IgD-negative memory B cell (primary cell): ENCODE measurements around the gene PGBD1. TPM values are rescaled to one million over a fixed set of nuclear protein-coding genes. Genes with fewer than 3 reads are reported as not detected.
"Not testable (repeated sequence)": the region's sequence is repeated elsewhere in the genome, so short reads cannot be mapped to it uniquely, and the experiment has no call there.

Source experiments
- H3K27ac Mint-ChIP-seq, 3 donors: one replicate each; pipeline ENCODE4 v1.8.0; 2020 to 2022; ENCODE audit warnings: mild to moderate bottlenecking in 3 of 3, mixed read lengths in 3 of 3, moderate library complexity in 1 of 3
- H3K27me3 Mint-ChIP-seq: one replicate; pipeline ENCODE4 v1.8.0; 2021; ENCODE audit warnings: mixed read lengths
- H3K36me3 Mint-ChIP-seq: one replicate; pipeline ENCODE4 v1.8.0; 2020; ENCODE audit warnings: mild to moderate bottlenecking, mixed read lengths
- H3K4me1 Mint-ChIP-seq, 3 donors: one replicate each; pipeline ENCODE4 v1.8.0; 2020 to 2022; ENCODE audit warnings: mixed read lengths in 3 of 3, mild to moderate bottlenecking in 1 of 3
- H3K4me3 Mint-ChIP-seq, 4 donors: one replicate each; pipeline ENCODE4 v1.8.0; 2020 to 2022; ENCODE audit warnings: mild to moderate bottlenecking in 4 of 4, mixed read lengths in 4 of 4, moderate library complexity in 3 of 4
- H3K9me3 Mint-ChIP-seq, 3 donors: one replicate each; pipeline ENCODE4 v1.8.0; 2020 to 2021; ENCODE audit warnings: mixed read lengths in 3 of 3, mild to moderate bottlenecking in 1 of 3
- polyA plus RNA-seq: library from polyadenylated mRNA; unstranded; fragments of 300-500 nt; fragmentation: Illumina TruSeq; gene quantifications from one replicate; pipeline ENCODE4 v1.2.3, GENCODE V29; 2021

PGBD1 gene
- polyA plus RNA-seq, 1 donor from 2014 or later = 0.64 TPM

DNA sequence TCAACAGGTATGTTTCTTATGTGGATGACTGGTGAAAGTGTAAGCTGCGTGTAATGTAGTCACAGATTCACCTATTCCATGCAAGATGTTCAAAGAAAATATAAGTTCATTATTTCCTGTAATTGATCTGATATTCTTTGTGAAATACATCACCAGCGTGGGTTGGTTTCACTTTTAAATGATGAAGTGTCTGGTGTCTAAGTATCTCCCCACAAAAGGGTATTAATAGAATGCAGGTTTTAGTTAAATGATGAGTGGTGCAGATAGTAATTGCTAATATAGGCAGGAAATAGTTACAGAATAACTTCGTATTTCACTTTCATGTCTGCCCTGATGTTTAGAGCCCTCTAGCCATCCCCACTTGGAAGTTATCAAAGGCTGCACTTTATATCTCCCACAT is 22.2 kb downstream of the PGBD1 start:
- Mint-ChIP-seq H3K9me3 (peaks cover 5 to 10% (median 5%) of the 10 kb centered on the region in 3 donors), H3K4me3 (no peak overlapping the region), H3K36me3 (no peaks in the 10 kb centered on the region), H3K27me3 (no peaks in the 10 kb centered on the region), H3K27ac (no peak overlapping the region), H3K4me1 (peaks cover 0 to 11% (median 1%) of the 10 kb centered on the region in 3 donors)

DNA sequence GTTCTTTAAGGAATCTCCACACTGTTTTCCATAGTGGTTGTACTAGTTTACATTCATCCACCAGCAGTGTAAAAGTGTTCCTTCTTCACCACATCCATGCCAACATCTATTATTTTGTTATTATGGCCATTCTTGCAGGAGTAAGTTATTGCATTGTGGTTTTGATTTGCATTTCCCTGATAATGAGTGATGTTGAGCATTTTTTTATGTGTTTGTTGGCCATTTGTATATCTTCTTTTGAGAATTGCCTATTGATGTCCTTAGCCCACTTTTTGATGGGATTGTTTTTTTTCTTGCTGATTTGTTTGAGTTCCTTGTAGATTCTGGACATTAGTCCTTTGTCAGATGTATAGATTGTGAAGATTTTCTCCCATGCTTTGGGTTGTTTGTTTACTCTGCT is 25.0 kb downstream of the PGBD1 start:
- peaks cover 5 to 10% (median 6%) of the 10 kb centered on the region in 3 donors for H3K9me3 Mint-ChIP-seq
- H3K36me3 Mint-ChIP-seq, H3K4me3 Mint-ChIP-seq, H3K27me3 Mint-ChIP-seq, H3K27ac Mint-ChIP-seq: not testable (repeated sequence)
- H3K4me1 Mint-ChIP-seq = peaks cover 0 to 11% (median 1%) of the 10 kb centered on the region in 3 donors

DNA sequence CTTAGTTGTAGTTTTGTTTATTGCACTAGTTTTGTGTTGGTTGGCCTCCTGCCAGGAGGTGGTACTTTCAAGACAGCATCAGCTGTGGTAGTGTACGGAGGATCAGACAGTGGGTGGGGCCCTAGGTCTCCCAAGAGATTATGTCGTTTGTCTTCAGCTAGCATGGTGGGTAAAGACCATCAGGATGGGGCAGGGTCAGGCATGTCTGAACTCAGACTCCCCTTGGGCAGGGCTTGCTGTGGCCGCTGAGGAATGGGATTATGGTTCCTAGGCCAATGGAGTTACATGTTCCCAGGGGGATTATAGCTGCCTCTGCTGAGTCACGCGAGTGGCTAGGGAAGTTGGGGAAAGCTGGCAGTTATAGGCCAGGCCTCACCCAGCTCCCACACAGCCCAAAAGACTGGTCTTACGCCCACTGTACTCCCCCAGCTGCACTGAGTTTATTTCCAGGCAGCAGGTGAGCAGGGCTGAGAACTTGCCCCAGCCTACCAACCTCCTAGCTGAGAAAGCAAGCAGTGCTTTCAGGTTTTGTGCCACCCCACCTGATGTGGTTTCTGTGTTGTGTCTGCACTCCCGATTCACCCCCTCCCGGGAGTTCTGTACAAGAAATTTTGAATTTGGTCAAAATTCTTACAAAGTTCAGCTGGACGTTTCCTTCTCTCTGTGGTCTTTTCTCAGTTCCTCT is 29.9 kb downstream of the PGBD1 start:
- Mint-ChIP-seq H3K4me1 (no peaks in the 10 kb centered on the region), H3K27me3 (peaks cover 11% of the 10 kb centered on the region), H3K27ac (no peak overlapping the region), H3K9me3 (peaks cover 4 to 8% (median 5%) of the 10 kb centered on the region in 3 donors), H3K4me3 (no peak overlapping the region), H3K36me3 (peaks cover 6% of the 10 kb centered on the region)

DNA sequence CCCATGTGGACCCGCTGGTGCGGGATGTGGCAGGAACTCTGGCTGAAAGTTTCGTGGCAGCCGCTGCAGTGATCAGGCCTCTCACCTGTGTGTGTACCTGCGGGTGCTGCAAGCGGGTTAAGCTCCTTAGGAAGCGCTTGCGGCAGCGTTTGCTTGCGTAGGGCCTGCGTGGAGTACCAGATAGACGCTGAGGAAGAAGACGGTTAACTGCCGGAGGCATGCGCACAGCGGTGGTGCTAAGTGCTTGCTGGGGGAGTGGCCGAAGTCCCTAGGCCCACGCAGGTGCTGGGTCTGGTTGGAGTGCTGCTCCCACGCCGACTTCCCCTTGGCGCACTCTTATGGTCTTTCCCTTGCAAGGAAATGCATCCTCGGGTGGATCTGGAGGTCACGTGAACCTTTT is 31.6 kb downstream of the PGBD1 start:
- Mint-ChIP-seq H3K27ac (no peak overlapping the region), H3K36me3 (peaks cover 8% of the 10 kb centered on the region), H3K4me1 (no peaks in the 10 kb centered on the region), H3K27me3 (peaks cover 13% of the 10 kb centered on the region), H3K4me3 (no peak overlapping the region), H3K9me3 (peaks cover 0 to 3% (median 0%) of the 10 kb centered on the region in 3 donors)

DNA sequence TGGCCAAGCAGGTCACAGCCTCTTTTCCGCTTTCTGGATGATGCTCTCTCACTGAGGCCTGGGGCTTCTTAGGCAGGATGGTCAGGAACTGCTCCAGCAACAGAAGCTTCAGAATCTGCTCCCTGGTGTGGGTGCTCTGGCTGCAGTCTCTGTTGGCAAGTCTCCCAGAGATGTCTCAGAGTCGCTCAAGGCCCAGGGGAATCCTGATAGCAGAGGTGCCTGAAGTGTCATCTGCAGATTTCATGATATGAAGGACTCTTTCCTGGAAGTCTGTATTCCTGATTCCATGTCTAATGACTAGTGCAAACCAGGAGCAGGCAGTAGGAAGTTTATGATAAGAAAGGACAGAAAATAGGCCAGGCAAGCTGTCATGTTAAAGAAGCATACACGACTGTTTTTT is 34.3 kb downstream of the PGBD1 start:
- Mint-ChIP-seq H3K36me3 (peaks cover 8% of the 10 kb centered on the region), H3K4me3 (no peak overlapping the region), H3K27me3 (peaks cover 13% of the 10 kb centered on the region), H3K4me1 (no peaks in the 10 kb centered on the region), H3K9me3 (peaks cover 0 to 4% (median 0%) of the 10 kb centered on the region in 3 donors), H3K27ac (no peak overlapping the region)

DNA sequence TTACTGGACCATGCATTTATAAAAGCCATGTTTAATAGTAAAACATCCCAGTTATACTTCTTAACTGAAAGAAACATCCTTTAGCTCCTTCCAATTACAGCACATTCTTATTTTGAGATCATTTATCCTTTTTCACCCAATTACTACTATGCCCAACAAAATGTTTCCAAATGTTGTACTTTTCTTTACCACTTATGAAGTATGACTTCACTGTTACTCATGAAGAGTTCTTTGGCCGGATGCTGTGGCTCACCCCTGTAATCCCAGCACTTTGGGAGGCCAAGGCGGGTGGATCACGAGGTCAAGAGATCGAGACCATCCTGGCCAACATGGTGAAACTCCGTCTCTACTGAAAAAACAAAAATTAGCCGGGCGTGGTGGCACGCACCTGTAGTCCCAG is 36.5 kb downstream of the PGBD1 start:
- not testable (repeated sequence) for H3K27me3 Mint-ChIP-seq, H3K27ac Mint-ChIP-seq, H3K4me1 Mint-ChIP-seq, H3K4me3 Mint-ChIP-seq, H3K9me3 Mint-ChIP-seq, H3K36me3 Mint-ChIP-seq

DNA sequence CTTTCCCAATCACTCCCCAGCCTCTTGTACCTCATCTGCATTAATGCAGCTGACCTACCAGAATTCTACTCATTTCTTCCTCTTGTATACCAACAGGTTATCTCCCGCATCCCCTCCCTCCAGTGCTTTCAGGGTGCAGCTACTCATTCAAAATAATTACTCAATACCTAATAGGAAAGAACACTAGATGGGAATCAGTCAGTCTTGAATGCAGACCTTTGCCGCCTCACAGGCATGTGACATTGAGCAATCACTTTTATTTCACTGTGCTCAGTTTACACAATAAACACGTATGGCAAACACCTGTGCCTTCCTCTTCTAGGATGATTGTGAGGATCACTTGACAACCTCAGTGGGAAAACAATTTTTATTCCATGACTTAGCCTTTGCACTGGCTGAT is 41.3 kb downstream of the PGBD1 start:
- H3K9me3 Mint-ChIP-seq = peaks cover 10 to 28% (median 23%) of the 10 kb centered on the region in 3 donors
- peak overlapping the region in 1 of 3 donors; percentile 20 for H3K27ac Mint-ChIP-seq
- H3K27me3 Mint-ChIP-seq = no peaks in the 10 kb centered on the region
- H3K4me3 Mint-ChIP-seq = no peak overlapping the region
- no peaks in the 10 kb centered on the region for H3K4me1 Mint-ChIP-seq
- peaks cover 17% of the 10 kb centered on the region for H3K36me3 Mint-ChIP-seq

DNA sequence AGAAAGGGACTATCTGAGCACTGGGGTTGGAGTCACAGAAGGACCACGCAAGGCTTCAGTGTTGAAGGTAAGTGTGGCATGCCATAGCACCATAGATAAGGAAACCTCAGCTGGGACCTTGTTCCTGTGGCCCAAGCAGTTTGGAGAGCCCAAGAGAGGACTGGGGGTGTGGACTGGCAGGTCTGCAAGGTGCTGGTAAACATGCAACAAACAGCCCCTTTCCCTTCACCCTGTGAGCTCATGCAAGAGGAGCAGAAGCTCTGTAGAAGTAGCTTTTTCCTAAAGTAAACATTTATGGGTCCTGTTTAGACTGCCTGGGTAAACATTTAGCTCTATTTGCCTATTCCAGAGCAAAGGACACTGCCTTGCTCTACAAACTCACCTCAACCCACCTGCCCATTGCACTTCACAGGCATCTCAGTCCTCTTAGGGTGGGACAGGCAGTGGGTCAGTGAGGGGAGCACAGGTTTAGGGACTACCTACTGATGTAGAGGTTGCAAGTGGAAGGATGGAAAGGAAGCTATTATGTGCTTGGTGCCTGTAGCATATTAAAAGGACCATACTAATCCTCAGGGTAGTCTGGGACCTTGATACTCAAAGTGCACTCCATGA is 42.5 kb downstream of the PGBD1 start:
- peaks cover 19% of the 10 kb centered on the region for H3K36me3 Mint-ChIP-seq
- H3K9me3 Mint-ChIP-seq = peaks cover 10 to 32% (median 28%) of the 10 kb centered on the region in 3 donors
- H3K27me3 Mint-ChIP-seq = no peaks in the 10 kb centered on the region
- H3K27ac Mint-ChIP-seq = no peak overlapping the region
- no peaks in the 10 kb centered on the region for H3K4me1 Mint-ChIP-seq
- H3K4me3 Mint-ChIP-seq = no peak overlapping the region

DNA sequence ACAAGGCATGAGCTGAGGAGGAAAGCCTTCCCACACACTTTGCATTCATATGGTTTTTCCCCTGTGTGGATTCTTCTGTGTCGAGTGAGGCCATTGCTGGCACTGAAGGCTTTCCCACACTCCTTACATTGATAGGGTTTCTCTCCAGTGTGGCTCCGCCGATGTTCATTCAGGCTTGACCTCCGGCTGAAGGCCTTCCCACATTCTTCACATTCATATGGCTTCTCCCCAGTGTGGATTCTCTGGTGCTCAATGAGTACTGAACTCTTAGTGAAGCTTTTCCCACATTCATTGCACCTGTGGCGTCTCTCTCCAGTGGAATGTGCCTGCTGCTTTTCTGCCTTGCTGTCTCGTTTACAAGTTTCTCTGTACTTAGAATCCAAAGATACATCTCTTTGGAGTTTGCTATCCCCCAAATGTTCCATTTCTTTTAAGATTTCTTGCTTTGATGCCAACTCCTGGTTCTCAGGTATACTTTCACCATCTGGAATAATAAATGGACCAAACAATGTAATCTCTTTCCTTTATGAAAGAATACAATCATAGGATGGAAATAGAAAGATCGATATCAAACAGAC is 45.1 kb downstream of the PGBD1 start:
- Mint-ChIP-seq H3K27me3 (no peaks in the 10 kb centered on the region), H3K27ac (no peak overlapping the region), H3K9me3 (peaks cover 10 to 37% (median 29%) of the 10 kb centered on the region in 3 donors), H3K36me3 (peaks cover 19% of the 10 kb centered on the region), H3K4me3 (no peak overlapping the region), H3K4me1 (no peaks in the 10 kb centered on the region)

DNA sequence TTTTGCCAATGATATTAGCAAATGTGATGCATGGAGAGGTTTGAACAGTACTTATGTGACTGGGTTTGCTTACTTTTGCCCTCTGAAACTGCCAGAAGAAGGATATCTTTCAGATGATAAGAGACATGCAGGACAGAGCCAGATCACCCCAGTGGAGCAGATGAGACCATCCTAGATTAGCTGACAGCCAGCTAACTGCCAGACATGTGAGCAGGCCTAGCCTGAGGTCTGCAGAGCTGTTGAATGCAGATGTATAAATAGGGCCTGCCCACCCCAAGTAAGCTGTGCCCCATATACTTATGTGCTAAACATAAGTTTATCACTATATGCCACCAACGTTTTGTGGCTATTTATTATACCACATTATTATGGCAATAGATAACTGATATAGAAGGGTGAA is 48.7 kb downstream of the PGBD1 start:
- H3K27ac Mint-ChIP-seq = no peak overlapping the region
- peaks cover 18% of the 10 kb centered on the region for H3K36me3 Mint-ChIP-seq
- peaks cover 10 to 27% (median 25%) of the 10 kb centered on the region in 3 donors for H3K9me3 Mint-ChIP-seq
- H3K4me3 Mint-ChIP-seq = no peak overlapping the region
- no peaks in the 10 kb centered on the region for H3K27me3 Mint-ChIP-seq
- H3K4me1 Mint-ChIP-seq = no peaks in the 10 kb centered on the region

DNA sequence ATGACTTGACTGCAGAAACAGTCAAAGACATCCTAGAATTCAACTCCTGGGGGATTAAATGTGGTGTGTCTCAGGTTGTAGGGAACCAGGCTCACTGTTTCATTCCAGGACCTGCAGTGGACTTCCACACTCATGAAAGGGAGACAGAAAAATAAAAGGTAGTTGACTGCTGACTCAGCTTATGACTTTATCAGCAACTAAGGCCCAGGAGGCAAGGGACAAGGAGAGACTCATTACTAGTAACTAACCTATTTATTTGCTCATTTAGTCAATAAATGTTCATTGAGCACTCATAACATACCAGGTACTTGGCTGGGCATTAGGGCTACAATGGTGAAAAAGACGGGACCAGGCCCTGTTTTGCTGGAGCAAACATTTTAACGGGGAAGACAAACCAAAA is 51.7 kb downstream of the PGBD1 start:
- H3K36me3 Mint-ChIP-seq = no peaks in the 10 kb centered on the region
- H3K4me1 Mint-ChIP-seq = no peaks in the 10 kb centered on the region
- no peak overlapping the region for H3K4me3 Mint-ChIP-seq
- peak overlapping the region in 1 of 3 donors; percentile 13 for H3K27ac Mint-ChIP-seq
- no peaks in the 10 kb centered on the region for H3K27me3 Mint-ChIP-seq
- peaks cover 0 to 6% (median 5%) of the 10 kb centered on the region in 3 donors for H3K9me3 Mint-ChIP-seq

DNA sequence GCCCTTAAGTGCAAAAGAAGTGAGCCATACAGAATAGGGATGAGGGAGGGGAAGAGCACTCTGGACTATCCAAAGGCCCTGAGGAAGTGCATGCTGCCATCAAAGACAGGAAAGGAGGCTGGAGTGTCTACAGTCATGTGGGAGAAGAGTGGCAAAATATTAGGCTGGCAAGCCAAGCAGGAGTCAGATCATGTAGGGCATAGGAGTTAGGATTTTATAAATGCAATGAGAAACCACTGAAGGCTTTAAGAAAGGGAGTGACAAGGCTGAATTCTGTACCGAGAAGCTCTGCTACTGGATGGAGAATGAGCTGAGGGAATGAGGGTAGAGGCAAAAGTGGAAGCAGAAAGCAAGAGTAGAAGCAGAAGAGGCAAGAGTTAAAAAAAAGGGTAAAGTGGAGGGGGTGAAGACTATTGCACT is 52.2 kb downstream of the PGBD1 start:
- no peak overlapping the region for H3K4me3 Mint-ChIP-seq

DNA sequence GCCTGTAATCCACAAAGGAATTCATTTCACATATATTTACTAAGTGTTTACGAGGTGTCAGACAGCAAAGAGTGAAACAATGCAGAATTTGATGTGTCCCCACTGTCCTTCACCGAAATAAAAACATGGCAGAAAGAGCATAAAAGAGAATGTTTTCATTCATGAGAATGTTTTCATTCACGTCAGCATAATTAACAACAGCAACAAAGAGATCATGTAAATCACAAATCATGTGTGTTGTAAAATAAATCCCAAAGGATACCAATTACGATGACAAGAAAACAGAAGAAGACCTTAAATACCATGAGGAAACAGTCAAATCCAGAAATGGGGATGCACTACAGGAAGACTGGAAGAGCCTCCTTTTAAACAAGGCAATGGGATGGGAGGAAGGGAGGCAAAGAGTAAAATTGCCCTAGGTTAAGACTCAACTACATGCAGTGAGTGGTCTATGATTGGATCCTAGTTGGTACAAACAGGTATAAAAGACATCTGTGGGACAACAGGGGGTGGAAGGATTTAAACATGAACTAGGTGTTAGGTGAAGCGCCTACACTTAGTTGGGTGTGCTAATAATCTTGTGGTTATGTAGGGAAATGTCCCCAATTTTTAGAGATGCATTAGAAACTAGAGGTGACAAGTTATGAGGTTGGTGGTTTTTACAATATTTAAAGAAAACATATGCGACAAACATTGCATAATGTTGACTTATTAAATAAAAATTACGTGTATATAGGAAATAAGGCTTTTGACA is 53.1 kb downstream of the PGBD1 start:
- peak overlapping the region in 1 of 4 donors; percentile 29 for H3K4me3 Mint-ChIP-seq
- no peaks in the 10 kb centered on the region for H3K9me3 Mint-ChIP-seq
- no peaks in the 10 kb centered on the region for H3K4me1 Mint-ChIP-seq
- no peaks in the 10 kb centered on the region for H3K27me3 Mint-ChIP-seq
- no peaks in the 10 kb centered on the region for H3K36me3 Mint-ChIP-seq
- peak overlapping the region in 1 of 3 donors; percentile 38 for H3K27ac Mint-ChIP-seq

More for the DNA sequence above, 52.2 kb downstream of the PGBD1 start:
- H3K27me3 Mint-ChIP-seq = no peaks in the 10 kb centered on the region
- H3K27ac Mint-ChIP-seq = peak overlapping the region in 1 of 3 donors; percentile 13
- peaks cover 0 to 6% (median 5%) of the 10 kb centered on the region in 3 donors for H3K9me3 Mint-ChIP-seq
- H3K4me1 Mint-ChIP-seq = no peaks in the 10 kb centered on the region
- H3K36me3 Mint-ChIP-seq = no peaks in the 10 kb centered on the region

DNA sequence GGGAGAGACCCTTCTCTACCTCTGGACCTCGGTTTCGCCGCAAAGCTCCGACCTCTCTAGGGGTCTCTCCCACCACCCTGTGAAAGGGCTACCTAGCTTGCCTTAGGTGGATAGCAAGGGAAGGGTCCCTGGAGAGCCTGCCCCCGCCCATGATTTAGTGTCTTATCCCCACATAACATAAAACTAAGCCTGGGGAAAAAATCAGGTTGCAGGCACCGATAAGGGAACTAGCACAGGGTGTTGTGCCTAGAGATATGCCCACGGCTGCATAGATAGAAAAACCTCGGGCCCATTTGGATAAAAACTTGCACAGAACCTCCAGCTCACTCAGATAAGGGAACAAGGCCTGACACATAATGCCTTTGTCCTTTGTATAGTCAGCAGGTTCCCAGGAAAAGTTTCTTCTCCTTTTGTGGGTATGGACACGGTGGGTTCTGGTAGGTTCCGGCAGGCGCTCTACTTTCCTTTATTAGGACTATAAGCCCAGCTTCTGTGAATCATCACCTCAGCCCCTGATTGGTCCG is 53.7 kb downstream of the PGBD1 start:
- Mint-ChIP-seq H3K9me3 (peaks cover 0 to 5% (median 2%) of the 10 kb centered on the region in 3 donors), H3K4me1 (no peaks in the 10 kb centered on the region), H3K27ac (no peak overlapping the region), H3K36me3 (no peaks in the 10 kb centered on the region), H3K4me3 (peak overlapping the region in 1 of 4 donors; percentile 29), H3K27me3 (no peaks in the 10 kb centered on the region)
